Sigmoid colon (tissue), 4 donors: ENCODE measurements around the gene SIK3.

Experiments
- EP300 ChIP-seq, 4 donors: sonication (generic); formaldehyde crosslinking; IDR thresholded peaks; one replicate each; pipeline ENCODE4 v1.6.1; 2017; ENCODE audit warnings: antibody characterized with exemption in 4 of 4
- POLR2A ChIP-seq, 2 donors: fragments of 450-650 bp; IDR thresholded peaks; one replicate each; pipeline ENCODE4 v1.6.1; 2016; ENCODE audit warnings: antibody characterized with exemption in 2 of 2, mild to moderate bottlenecking in 2 of 2, moderate library complexity in 2 of 2
- POLR2AphosphoS5 ChIP-seq, 4 donors: sonication (generic); formaldehyde crosslinking; IDR thresholded peaks; one replicate each; pipeline ENCODE4 v1.6.1; 2017; ENCODE audit warnings: antibody characterized with exemption in 4 of 4
- TF ChIP-seq, protein P1 (sequence below), 4 experiments: fragments of 450-650 bp in 3 of 4; fragments of 200-600 bp in 1 of 4; IDR thresholded peaks; one replicate each; pipeline ENCODE4 v1.5.1; 2016 to 2019; ENCODE audit warnings: antibody characterized with exemption in 4 of 4, mild to moderate bottlenecking in 3 of 4, moderate library complexity in 2 of 4

DNA sequence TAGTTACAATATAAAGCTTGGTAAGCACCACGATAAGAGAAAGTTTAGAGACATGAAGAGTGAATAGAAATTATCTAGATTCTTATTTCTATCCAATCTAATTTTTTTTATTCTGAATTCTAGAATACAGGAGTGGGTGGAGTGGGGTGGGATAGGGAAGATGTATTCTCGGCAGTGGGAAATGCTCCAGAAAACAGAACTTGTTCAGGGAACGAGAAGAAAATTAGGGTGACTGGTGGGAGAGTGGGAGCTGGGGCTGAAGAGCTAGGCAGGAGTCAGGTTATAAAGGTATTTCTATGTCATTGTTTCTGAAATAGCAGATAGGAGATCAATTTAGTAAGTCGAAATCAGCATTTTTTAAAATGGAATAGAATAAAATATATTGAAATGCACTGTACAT lies 207.6 kb downstream of the SIK3 start:
- TF ChIP-seq, protein P1, sequence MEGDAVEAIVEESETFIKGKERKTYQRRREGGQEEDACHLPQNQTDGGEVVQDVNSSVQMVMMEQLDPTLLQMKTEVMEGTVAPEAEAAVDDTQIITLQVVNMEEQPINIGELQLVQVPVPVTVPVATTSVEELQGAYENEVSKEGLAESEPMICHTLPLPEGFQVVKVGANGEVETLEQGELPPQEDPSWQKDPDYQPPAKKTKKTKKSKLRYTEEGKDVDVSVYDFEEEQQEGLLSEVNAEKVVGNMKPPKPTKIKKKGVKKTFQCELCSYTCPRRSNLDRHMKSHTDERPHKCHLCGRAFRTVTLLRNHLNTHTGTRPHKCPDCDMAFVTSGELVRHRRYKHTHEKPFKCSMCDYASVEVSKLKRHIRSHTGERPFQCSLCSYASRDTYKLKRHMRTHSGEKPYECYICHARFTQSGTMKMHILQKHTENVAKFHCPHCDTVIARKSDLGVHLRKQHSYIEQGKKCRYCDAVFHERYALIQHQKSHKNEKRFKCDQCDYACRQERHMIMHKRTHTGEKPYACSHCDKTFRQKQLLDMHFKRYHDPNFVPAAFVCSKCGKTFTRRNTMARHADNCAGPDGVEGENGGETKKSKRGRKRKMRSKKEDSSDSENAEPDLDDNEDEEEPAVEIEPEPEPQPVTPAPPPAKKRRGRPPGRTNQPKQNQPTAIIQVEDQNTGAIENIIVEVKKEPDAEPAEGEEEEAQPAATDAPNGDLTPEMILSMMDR (IDR thresholded peaks at IDR 0.05) = no peak
- TF ChIP-seq EP300 (IDR thresholded peaks at IDR 0.05) = no peak
- TF ChIP-seq POLR2A (IDR thresholded peaks at IDR 0.05) = no peak
- no peak for TF ChIP-seq POLR2AphosphoS5 (IDR thresholded peaks at IDR 0.05)
